Panc1 (cell line): Measurements from ENCODE around the gene GPR34. TPM values are rescaled to one million over a fixed set of nuclear protein-coding genes. Genes with fewer than 3 reads are reported as not detected.
"Not testable (repeated sequence)": the region's sequence is repeated elsewhere in the genome, so short reads cannot be mapped to it uniquely, and the experiment has no call there.

Experiments used
- ATAC-seq: fragments of 200-7000 bp; cut with Tn5 transposase; 2 replicates; pipeline ENCODE4 v1.9.1; 2020; ENCODE audit warnings: mild to moderate bottlenecking, moderate library complexity
- BruUV-seq: library from RNA; stranded (reverse); fragments of 400-500 nt; replicated peaks from 2 replicates; lab custom pipeline; 2021; lab: Mats Ljungman, UMichigan
- CTCF ChIA-PET: fragments of 300-600 bp; sonication (Branson Sonifier 250); formaldehyde crosslinking; loops from one replicate; lab custom pipeline; 2022; ENCODE audit warnings: antibody characterized with exemption; lab: Charles Lee
- POLR2A ChIA-PET: fragments of 300-600 bp; sonication (Branson Sonifier 250); formaldehyde crosslinking; loops from one replicate; lab custom pipeline; 2022; ENCODE audit warnings: antibody characterized with exemption; lab: Charles Lee
- DNase-seq: peaks from one replicate; pipeline ENCODE4 v3.0.0-alpha.2; 2010; ENCODE audit warnings: low read depth, low spot score
- H3K27ac ChIP-seq: 2 replicates; pipeline ENCODE4 v1.5.1; 2011; ENCODE audit warnings: mild to moderate bottlenecking, low read length, inconsistent platforms
- H3K27me3 ChIP-seq: fragments of 200-500 bp; sonication (Bioruptor generic); 2 replicates; pipeline ENCODE4 v1.6.0; 2014; ENCODE audit warnings: low read length, inconsistent platforms; ENCODE audit not compliant: control insufficient read depth, insufficient read depth
- H3K36me3 ChIP-seq: fragments of 200-500 bp; sonication (Bioruptor generic); 2 replicates; pipeline ENCODE4 v1.5.1; 2014; ENCODE audit warnings: inconsistent platforms, mild to moderate bottlenecking, low read length, moderate library complexity; ENCODE audit not compliant: control insufficient read depth, insufficient read depth
- H3K4me1 ChIP-seq: 2 replicates; pipeline ENCODE4 v1.5.1; 2011; ENCODE audit warnings: inconsistent platforms, mild to moderate bottlenecking, low read length, moderate library complexity; ENCODE audit not compliant: control insufficient read depth, insufficient read depth
- H3K4me3 ChIP-seq, 2 experiments: 2 replicates each; pipeline ENCODE4 v1.5.1; 2011 to 2012; ENCODE audit warnings: low read depth in 2 of 2, low read length in 2 of 2, mild to moderate bottlenecking in 2 of 2, inconsistent platforms in 1 of 2, moderate library complexity in 1 of 2
- H3K9me3 ChIP-seq: fragments of 200-500 bp; sonication (Bioruptor generic); 2 replicates; pipeline ENCODE4 v1.5.1; 2014; ENCODE audit warnings: low read depth, mild to moderate bottlenecking, inconsistent platforms, low read length, moderate library complexity; ENCODE audit not compliant: control insufficient read depth, insufficient read depth
- POLR2AphosphoS5 ChIP-seq: IDR thresholded peaks from 2 replicates; pipeline ENCODE4 v1.6.1; 2012; ENCODE audit warnings: mild to moderate bottlenecking, low read depth, low read length, moderate library complexity
- SIN3A ChIP-seq: IDR thresholded peaks from 2 replicates; pipeline ENCODE4 v1.6.1; 2012; ENCODE audit warnings: low read depth, mild to moderate bottlenecking, low read length, moderate library complexity, borderline replicate concordance; ENCODE audit not compliant: insufficient read depth
- TCF7L2 ChIP-seq: IDR thresholded peaks from 2 replicates; pipeline ENCODE4 v1.6.1; 2011; ENCODE audit warnings: mild to moderate bottlenecking, low read depth, low read length, inconsistent platforms
- in situ Hi-C: cut with HindIII; loops from 2 replicates; pipeline ENCODE4 v1.10.0; 2016; ENCODE audit warnings: low sequenced_read_pairs, low pct_unique_long_range_greater_than_20kb
- intact Hi-C: fragments of 100-400 bp; cut with micrococcal nuclease; formaldehyde crosslinking; loops from one replicate; pipeline ENCODE4 v1.10.0; 2022; ENCODE audit not compliant: unreplicated experiment
- total RNA-seq: library from RNA; stranded (reverse); gene quantifications from one replicate; pipeline ENCODE4 v1.2.1, GENCODE V29; 2021; ENCODE audit not compliant: unreplicated experiment
- TF ChIP-seq, protein P1 (sequence below), 2 experiments: IDR thresholded peaks; 2 replicates each; pipeline ENCODE4 v1.6.1; 2011 to 2012; ENCODE audit warnings: low read depth in 2 of 2, control low read depth in 1 of 2, low read length in 1 of 2, mild to moderate bottlenecking in 1 of 2, moderate library complexity in 1 of 2; ENCODE audit not compliant: insufficient read depth in 1 of 2
- TF ChIP-seq, protein P2 (sequence below): fragments of 450-650 bp; IDR thresholded peaks from 2 replicates; pipeline ENCODE4 v1.5.1; 2017; ENCODE audit warnings: mild to moderate bottlenecking

Gene GPR34
- total RNA-seq, 1 experiment from 2014 or later: not detected

DNA sequence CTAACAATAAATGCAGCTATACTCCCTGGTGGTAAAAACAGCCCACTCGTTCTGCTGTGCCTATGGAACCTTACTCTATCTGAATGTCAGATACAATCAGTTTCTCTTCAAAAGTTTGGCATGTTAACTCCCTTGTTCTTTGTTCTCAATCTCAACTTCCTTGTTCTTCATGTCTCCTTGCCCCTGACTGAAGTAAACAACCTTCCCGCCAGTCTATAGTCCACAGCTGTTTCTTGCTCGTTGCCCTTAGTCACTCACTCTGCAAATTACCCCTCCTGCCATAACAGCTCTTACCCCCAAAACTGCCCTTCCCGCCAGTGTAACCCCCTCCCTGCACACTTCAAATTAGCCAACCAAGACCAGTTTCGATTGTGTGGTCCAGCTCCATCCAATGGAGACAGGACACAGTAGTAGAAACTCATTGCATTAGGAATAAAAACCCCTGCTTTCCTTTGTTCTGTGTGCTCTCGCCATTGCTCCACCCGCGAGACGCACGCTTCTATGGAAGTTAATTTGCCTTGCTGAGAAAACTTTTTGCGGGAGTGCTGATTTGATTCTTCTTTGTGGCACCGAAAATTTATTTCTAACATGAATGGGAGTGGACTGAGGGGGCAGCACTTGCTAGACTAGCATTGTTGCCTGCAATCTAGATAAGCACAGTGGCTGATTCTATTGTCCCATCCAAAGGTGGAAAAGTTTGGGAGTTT is 28.1 kb downstream of the GPR34 start:
- Histone ChIP-seq H3K27me3 (no peaks in the 10 kb centered on the region), H3K4me1 (no peaks in the 10 kb centered on the region), H3K4me3 (no peak overlapping the region), H3K9me3 (no peaks in the 10 kb centered on the region; the same call in 1 of the 2 replicates), H3K27ac (no peak overlapping the region), H3K36me3 (no peaks in the 10 kb centered on the region)
- TF ChIP-seq, protein P1, sequence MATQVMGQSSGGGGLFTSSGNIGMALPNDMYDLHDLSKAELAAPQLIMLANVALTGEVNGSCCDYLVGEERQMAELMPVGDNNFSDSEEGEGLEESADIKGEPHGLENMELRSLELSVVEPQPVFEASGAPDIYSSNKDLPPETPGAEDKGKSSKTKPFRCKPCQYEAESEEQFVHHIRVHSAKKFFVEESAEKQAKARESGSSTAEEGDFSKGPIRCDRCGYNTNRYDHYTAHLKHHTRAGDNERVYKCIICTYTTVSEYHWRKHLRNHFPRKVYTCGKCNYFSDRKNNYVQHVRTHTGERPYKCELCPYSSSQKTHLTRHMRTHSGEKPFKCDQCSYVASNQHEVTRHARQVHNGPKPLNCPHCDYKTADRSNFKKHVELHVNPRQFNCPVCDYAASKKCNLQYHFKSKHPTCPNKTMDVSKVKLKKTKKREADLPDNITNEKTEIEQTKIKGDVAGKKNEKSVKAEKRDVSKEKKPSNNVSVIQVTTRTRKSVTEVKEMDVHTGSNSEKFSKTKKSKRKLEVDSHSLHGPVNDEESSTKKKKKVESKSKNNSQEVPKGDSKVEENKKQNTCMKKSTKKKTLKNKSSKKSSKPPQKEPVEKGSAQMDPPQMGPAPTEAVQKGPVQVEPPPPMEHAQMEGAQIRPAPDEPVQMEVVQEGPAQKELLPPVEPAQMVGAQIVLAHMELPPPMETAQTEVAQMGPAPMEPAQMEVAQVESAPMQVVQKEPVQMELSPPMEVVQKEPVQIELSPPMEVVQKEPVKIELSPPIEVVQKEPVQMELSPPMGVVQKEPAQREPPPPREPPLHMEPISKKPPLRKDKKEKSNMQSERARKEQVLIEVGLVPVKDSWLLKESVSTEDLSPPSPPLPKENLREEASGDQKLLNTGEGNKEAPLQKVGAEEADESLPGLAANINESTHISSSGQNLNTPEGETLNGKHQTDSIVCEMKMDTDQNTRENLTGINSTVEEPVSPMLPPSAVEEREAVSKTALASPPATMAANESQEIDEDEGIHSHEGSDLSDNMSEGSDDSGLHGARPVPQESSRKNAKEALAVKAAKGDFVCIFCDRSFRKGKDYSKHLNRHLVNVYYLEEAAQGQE (IDR thresholded peaks at IDR 0.05; ENCODE audit: insufficient read depth in 1 of 2, low read depth in 2 of 2, low read length in 1 of 2): no peak
- TF ChIP-seq, protein P2, sequence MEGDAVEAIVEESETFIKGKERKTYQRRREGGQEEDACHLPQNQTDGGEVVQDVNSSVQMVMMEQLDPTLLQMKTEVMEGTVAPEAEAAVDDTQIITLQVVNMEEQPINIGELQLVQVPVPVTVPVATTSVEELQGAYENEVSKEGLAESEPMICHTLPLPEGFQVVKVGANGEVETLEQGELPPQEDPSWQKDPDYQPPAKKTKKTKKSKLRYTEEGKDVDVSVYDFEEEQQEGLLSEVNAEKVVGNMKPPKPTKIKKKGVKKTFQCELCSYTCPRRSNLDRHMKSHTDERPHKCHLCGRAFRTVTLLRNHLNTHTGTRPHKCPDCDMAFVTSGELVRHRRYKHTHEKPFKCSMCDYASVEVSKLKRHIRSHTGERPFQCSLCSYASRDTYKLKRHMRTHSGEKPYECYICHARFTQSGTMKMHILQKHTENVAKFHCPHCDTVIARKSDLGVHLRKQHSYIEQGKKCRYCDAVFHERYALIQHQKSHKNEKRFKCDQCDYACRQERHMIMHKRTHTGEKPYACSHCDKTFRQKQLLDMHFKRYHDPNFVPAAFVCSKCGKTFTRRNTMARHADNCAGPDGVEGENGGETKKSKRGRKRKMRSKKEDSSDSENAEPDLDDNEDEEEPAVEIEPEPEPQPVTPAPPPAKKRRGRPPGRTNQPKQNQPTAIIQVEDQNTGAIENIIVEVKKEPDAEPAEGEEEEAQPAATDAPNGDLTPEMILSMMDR: no peak
- TF ChIP-seq SIN3A: no peak
- TF ChIP-seq POLR2AphosphoS5: no peak
- no peak for TF ChIP-seq TCF7L2
- DNase-seq (no peak), ATAC-seq (no peak)
- POLR2A ChIA-PET: no interaction called here
- no TSS peak for BruUV-seq
- CTCF ChIA-PET: no interaction called here
- in situ Hi-C loops: no loop called here
- intact Hi-C loops: no loop called here

DNA sequence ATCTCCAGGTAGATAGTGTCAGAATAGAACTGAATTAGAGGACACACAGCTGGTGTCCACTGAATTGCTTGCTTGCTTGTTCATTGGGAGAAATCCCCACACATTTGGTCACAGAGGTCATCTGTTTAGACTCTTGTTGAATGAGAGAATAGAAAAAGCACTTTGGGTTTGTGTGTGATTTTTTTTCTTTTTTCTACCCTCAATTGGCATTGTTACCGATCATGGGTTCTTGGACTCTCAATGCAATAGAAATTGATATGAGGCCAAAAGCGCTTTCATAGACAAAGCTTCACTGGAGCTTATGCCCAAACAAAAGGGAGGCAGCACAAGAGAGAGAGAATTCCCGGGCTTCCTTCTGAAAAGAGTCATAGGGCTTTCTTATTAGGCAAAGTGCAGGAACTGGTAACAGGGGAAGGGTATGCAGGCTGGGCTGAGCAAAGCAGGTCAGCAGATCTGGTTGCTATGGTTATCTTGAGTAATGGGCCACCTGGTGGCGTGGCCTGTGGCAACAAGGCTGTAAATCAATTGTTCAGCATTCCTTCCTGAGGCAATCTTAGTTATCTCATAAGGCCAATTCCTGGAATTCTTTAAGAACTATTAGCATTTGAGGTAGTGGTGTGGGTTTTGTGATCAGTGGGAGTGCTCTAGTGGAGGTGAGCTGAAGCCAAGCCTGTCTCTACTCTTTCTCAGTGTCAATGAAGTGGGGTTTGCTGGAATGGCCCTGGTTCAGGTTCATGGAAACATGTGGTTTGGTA is 29.9 kb downstream of the GPR34 start:
- TF ChIP-seq TCF7L2 (no peak), POLR2AphosphoS5 (no peak), SIN3A (no peak)
- TF ChIP-seq, protein P1 (IDR thresholded peaks at IDR 0.05; ENCODE audit: insufficient read depth in 1 of 2, low read depth in 2 of 2, low read length in 1 of 2): no peak
- TF ChIP-seq, protein P2: no peak
- ChIA-PET POLR2A (no interaction called here), CTCF (no interaction called here)
- Histone ChIP-seq H3K4me1 (no peaks in the 10 kb centered on the region), H3K27me3 (no peaks in the 10 kb centered on the region), H3K27ac (no peak overlapping the region), H3K4me3 (no peak overlapping the region), H3K36me3 (no peaks in the 10 kb centered on the region), H3K9me3 (no peaks in the 10 kb centered on the region; the same call in 1 of the 2 replicates)
- DNase-seq: no peak
- intact Hi-C loops (no loop called here), in situ Hi-C loops (no loop called here)
- no peak for ATAC-seq
- BruUV-seq: no TSS peak

DNA sequence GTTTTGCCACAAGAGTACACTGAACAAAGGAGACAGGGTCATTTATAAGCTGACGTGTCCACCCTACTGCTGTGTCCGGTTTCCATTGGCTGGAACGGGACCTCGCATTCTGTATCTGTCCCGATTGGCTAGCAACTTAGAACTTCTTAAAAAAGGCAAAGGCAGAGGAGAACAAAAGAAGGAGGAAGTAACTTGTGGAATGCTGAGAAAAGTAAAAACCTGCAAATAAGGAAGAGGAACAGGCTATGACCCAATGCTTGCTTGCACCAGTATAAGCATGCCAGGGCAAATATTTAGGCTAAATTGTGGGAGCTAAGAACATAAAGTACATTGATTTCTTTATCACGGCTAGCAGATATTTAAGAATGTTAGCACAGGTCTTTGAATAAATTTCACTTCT is 30.8 kb downstream of the GPR34 start:
- ATAC-seq, H3K9me3 ChIP-seq, H3K27me3 ChIP-seq, H3K27ac ChIP-seq, in situ Hi-C loops, H3K4me3 ChIP-seq, BruUV-seq, DNase-seq, POLR2A ChIA-PET, H3K4me1 ChIP-seq, H3K36me3 ChIP-seq, CTCF ChIA-PET, intact Hi-C loops: not testable (repeated sequence)
